Right atrium auricular region (tissue), 2 donors: ENCODE measurements around the gene PLCL2. TPM values are rescaled to one million over a fixed set of nuclear protein-coding genes. Genes with fewer than 3 reads are reported as not detected.

ENCODE experiments used
- DNase-seq: peaks from one replicate; pipeline ENCODE4 v3.0.0-alpha.2; 2019; ENCODE audit warnings: low spot score
- H3K27ac ChIP-seq, 2 donors: fragments of 200-600 bp; sonication (generic); 1 replicate in 1 of 2; 2 replicates in 1 of 2; pipeline ENCODE4 v1.5.1; 2016 to 2019
- H3K27me3 ChIP-seq, 2 donors: fragments of 200-600 bp; sonication (generic); one replicate each; pipeline versions ENCODE4 v1.5.1 to v1.6.0; 2017 to 2019
- H3K36me3 ChIP-seq: fragments of 200-600 bp; sonication (generic); one replicate; pipeline ENCODE4 v1.5.1; 2016
- H3K4me1 ChIP-seq, 2 donors: fragments of 200-600 bp; sonication (generic); one replicate each; pipeline versions ENCODE4 v1.5.1 to v1.6.0; 2017 to 2019
- H3K4me3 ChIP-seq, 2 donors: fragments of 200-600 bp; sonication (generic); 1 replicate in 1 of 2; 2 replicates in 1 of 2; pipeline ENCODE4 v1.5.1; 2017 to 2019; ENCODE audit warnings: mild to moderate bottlenecking in 1 of 2, moderate library complexity in 1 of 2
- H3K9me3 ChIP-seq, 2 donors: fragments of 200-600 bp; sonication (generic); one replicate each; pipeline ENCODE4 v1.5.1; 2019
- CTCF ChIP-seq, 2 donors: fragments of 200-600 bp; sonication (generic); IDR thresholded peaks; one replicate each; pipeline ENCODE4 v1.5.1; 2019; ENCODE audit warnings: antibody characterized with exemption in 2 of 2
- total RNA-seq, 2 donors: library from RNA; depleted of rRNA; stranded (reverse); fragments of >200 nt; gene quantifications; one replicate each; pipeline ENCODE4 v1.1.0, GENCODE V29; 2016

PLCL2 gene
- total RNA-seq, 2 donors from 2014 or later: 32.4 to 35.2 TPM

- H3K9me3 ChIP-seq: no peaks in the 10 kb centered on the region
- no peaks in the 10 kb centered on the region for H3K27me3 ChIP-seq
- TF ChIP-seq CTCF (IDR thresholded peaks at IDR 0.05): no peak
- no peak overlapping the region for H3K4me3 ChIP-seq
- DNase-seq: no peak
- peaks cover 0 to 37% of the 10 kb centered on the region in 2 donors for H3K4me1 ChIP-seq
- H3K36me3 ChIP-seq: no peaks in the 10 kb centered on the region
- peak overlapping the region; percentile 79 to 82 for H3K27ac ChIP-seq
Observed at GRCh38 chr3:17137321-17137826, 252.6 kb downstream of the PLCL2 start.

GRCh38 chr3:17138246-17139039, 253.7 kb downstream of the PLCL2 start:
- H3K9me3 ChIP-seq: no peaks in the 10 kb centered on the region
- H3K4me3 ChIP-seq: no peak overlapping the region
- H3K36me3 ChIP-seq: no peaks in the 10 kb centered on the region
- TF ChIP-seq CTCF (IDR thresholded peaks at IDR 0.05): no peak
- H3K27ac ChIP-seq: peak overlapping the region in 1 of 2 donors; percentile 35
- H3K27me3 ChIP-seq: no peaks in the 10 kb centered on the region
- H3K4me1 ChIP-seq: peaks cover 0 to 37% of the 10 kb centered on the region in 2 donors
- DNase-seq: no peak
